HG03571 (cell line): ENCODE measurements around the gene FOXC2.

Experiments
- ATAC-seq: cut with Tn5 transposase; IDR thresholded peaks from one replicate; pipeline ENCODE4 v1.9.1; 2021; ENCODE audit not compliant: unreplicated experiment

FOXC2 gene

DNA sequence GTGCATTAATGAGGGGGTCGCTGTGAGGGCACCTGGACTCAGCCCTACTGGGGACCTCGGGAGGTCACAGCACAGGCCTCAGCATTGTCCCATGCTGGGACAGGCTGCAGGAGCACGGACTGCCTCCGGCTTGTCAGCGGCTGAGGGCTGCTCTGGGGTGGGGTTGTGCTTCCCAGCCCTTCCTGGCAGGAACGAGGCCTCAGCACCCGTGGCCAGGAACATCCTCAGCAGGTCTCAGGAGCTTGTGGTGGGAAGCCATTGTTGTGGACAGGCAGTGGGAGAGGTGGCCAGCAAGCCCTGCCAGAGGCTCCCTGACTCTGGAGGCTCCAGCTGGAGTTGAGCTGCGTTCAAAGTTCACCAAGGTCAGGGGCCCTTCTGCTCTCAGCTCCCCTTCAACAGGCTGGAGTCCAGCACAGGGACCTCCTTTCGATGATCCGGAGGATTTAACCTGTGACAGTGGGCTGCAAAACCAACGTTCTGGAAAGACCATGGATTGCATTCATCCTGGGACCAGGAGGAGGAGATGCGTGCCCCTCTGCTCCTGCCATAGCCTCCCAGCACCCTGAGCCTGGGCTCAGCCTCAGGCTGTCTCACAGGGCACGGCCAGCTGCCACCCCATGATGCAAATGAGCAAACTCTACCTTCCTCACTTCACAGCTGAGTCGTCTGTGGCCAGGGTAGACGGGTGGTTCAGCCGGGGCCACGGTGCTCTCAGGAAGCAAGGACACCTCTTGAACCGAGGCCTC lies 44.3 kb downstream of the FOXC2 start:
- no peak for ATAC-seq

DNA sequence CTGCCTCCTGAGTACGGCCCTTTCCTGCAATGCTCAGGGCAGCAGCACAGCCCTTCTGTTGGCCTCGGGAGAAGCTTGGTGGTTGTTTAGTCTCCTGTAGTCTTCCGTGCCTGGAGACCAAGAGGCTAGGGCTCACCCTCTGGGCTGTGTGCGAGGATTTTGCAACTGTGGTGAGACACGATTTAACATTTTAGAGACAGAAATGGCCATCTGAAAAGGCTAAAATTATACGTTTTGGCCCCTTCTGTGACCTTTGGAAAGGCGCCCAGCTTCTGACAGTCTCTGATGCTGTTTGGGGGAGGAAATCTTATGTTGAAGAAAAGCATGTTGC lies 44.9 kb downstream of the FOXC2 start:
- ATAC-seq, result no peak

DNA sequence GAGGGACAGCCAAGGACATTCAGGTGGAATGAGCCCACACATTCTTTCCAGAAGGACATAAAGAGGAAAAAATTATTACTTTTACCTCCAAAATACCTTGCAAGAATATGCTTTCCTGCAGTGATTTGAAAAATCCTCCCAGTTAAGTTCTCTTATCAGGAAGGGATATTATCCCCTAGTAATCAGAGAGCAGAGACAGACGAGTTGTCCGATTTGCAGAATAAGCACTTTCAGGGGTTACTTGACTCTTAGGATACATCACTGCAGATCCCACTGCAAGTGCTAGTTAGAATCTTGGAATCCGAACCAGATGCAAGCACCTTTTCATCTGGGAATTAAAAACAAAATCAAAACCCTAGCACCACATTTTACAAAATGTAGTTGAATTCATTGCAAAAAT lies 45.3 kb downstream of the FOXC2 start:
- ATAC-seq, result no peak

DNA sequence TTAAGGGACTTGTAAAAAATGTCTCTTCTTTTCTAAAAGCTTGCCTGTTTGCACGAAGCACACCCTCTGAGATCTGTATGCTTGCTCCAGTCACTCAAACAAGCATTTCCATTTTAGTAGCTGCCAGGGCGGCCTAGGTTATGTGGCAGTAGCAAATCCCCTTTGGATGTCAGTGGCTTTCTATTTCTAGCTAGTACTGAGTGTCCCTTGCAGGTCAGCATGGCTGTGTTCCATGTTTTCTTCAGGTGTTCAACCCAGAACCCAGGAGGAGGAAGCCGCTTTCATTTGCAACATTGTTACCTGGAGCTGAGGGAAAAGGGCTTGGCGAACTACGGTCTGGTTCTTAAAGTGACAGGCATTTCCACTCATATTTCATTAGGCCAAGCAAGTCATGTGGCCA lies 48.1 kb downstream of the FOXC2 start:
- ATAC-seq, result no peak

DNA sequence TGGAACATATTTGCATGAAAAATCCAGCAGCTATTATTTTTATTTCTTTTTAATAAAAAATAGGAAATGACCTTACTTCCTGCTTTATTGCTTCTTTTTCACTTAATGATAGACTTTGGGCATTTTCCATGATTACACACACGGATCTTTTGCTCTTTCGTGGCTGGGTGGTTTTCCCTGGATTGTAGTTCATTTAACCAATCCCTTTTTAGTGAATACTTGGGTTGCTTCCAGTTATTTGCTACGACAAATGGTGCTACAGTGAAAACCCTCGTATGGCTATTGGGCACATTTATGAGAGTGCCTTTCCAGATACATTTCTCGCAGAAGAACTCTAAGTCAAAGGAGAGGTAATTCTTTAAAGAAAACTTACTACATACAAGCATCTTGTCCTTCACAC lies 50.3 kb downstream of the FOXC2 start:
- no peak for ATAC-seq

DNA sequence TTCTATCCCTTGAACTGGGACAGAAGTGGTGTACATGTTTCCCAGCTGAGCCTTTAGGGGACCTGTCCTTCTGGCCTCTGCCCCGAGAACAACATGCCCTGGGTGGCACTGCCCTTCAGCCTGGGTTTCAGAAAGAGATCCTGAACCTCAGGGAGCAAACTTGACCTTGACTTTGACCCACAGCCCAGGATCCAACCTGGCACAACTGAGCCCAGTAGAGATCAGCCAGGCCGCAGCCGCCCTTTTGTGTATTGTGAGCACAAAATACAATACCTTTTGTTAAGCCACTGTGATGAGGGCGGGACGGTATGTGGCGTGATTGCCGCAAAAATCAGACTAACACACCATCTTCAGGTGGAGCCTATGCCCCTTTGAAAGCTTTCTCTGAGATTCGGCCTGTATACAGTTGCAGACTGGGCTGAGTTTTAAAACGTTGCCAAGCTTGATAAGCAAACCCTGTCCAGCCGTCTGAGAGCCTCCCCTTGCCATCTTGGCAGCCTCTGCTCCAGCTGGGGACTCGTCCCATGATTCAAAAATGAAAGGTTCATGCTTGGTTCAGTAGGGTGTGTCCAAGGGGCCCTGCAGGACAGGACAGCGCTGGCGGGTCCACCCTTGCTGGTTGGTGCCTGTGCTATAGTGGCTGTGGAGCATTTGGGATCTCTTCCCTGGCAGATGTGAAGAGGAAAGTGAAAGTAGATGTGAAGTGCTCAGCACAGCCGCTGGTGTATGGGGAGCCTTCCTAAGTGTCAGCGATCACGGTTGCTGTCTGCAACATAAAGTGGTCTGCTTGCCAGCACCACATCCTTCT lies 52.0 kb downstream of the FOXC2 start:
- no peak for ATAC-seq
